ENCODE measurements around the gene CBX1. TPM values are rescaled to one million over a fixed set of nuclear protein-coding genes. Genes with fewer than 3 reads are reported as not detected.

Gene CBX1
- total and polyA plus RNA-seq, 2 of the 4 experiments (the other 2 are of a cell fraction), result 35.0 to 54.9 TPM

DNA sequence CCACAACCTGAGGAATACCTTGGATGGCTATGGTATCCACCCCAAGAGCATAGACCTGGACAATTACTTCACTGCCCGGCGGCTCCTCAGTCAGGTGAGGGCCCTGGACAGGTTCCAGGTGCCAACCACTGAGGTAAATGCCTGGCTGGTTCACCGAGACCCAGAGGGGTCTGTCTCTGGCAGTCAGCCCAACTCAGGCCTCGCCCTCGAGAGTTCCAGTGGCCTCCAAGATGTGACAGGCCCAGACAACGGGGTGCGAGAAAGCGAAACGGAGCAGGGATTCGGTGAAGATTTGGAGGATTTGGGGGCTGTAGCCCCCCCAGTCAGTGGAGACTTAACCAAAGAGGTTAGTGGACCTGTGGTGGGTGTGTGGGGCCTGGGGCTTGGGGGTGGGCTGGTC lies 50.0 kb downstream of the CBX1 start:
- Histone ChIP-seq H3K56ac (ENCODE audit: extremely low read depth, insufficient read depth, low read length) (no peak overlapping the region), H4K5ac (ENCODE audit: low read depth, low read length) (no peak overlapping the region), H4K20me1 (ENCODE audit: insufficient read depth, low read length) (peaks cover 55% of the 10 kb centered on the region), H4K8ac (ENCODE audit: low read depth in 2 of 2, low read length in 2 of 2) (peak overlapping the region in 1 of 2 experiments; percentile 56; a peak in 1 of 4 replicates), H2BK5ac (ENCODE audit: low read depth, low read length, poor library complexity, severe bottlenecking) (peak overlapping the region; percentile 91), H3K9ac (ENCODE audit: low read depth, low read length) (peak overlapping the region; percentile 69; the same call in 1 of the 2 replicates), H2AFZ (replicated peaks; ENCODE audit: low read length, poor library complexity) (no peak overlapping the region), H3K4ac (ENCODE audit: low read depth, low read length) (peak overlapping the region; percentile 26), H2AK5ac (ENCODE audit: low read depth, low read length) (peak overlapping the region; percentile 91; the same call in 1 of the 2 replicates), H2BK15ac (ENCODE audit: low read depth, low read length) (peak overlapping the region; percentile 65; the same call in 1 of the 3 replicates), H4K91ac (ENCODE audit: insufficient read depth, low read depth, low read length) (peak overlapping the region; percentile 86; the same call in 1 of the 2 replicates), H3K36me3 (ENCODE audit: control insufficient read depth, insufficient read depth, low read length) (peaks cover 37% of the 10 kb centered on the region), H3K4me3 (ENCODE audit: insufficient read depth, low read depth, low read length) (no peak overlapping the region), H3K9me3 (ENCODE audit: control insufficient read depth, insufficient read depth, low read length) (no peaks in the 10 kb centered on the region), H2BK120ac (ENCODE audit: low read depth, low read length) (no peak overlapping the region), H3K79me1 (ENCODE audit: low read depth in 1 of 2, low read length in 2 of 2) (peaks cover 38 to 89% of the 10 kb centered on the region in 2 experiments), H3K9me1 (ENCODE audit: insufficient read depth, low read length) (peaks cover 47% of the 10 kb centered on the region), H3K27me3 (ENCODE audit: control insufficient read depth, insufficient read depth, low read length) (no peaks in the 10 kb centered on the region), H3K27ac (ENCODE audit: insufficient read depth, low read length) (peak overlapping the region; percentile 78; the same call in 1 of the 2 replicates), H2BK20ac (ENCODE audit: low read depth, low read length) (no peak overlapping the region; the same call in 1 of the 2 replicates), H3K14ac (replicated peaks; ENCODE audit: low read depth, low read length) (peak overlapping the region; percentile 61; the same call in 1 of the 2 replicates), H3K18ac (ENCODE audit: low read depth, low read length) (no peak overlapping the region), H2AK9ac (replicated peaks; ENCODE audit: low read depth, low read length, poor library complexity) (peak overlapping the region; percentile 47), H3K4me1 (ENCODE audit: control insufficient read depth, insufficient read depth, low read length) (peaks cover 50% of the 10 kb centered on the region), H3K4me2 (ENCODE audit: low read depth, low read length) (peak overlapping the region; percentile 79), H3K23ac (ENCODE audit: low read depth, low read length) (peak overlapping the region; percentile 79; the same call in 1 of the 2 replicates)
- no peak for DNase-seq
- BruUV-seq (replicated peaks), result no TSS peak
- ChIA-PET CTCF (interaction anchor here (1.5 kb wide), 1 partner anchor 17 kb away, joined by 5 read pairs; no protein-coding TSS in a partner anchor), POLR2A (ENCODE audit: unreplicated experiment) (no interaction called here)
- no peak for ATAC-seq (ENCODE audit: low read depth)
- dilution Hi-C loops (cut with HindIII; ENCODE audit: low sequenced_read_pairs, unreplicated experiment), result no loop called here
- in situ Hi-C loops (cut with MboI; ENCODE audit: low sequenced_read_pairs), result no loop called here
- intact Hi-C loops (cut with micrococcal nuclease), result loop anchor here (2.0 kb wide), 1 partner anchor 14 kb away; the partner anchor contains the start of gene COPZ2
- 83% methylated on average over 8 of the region's 10 CpGs; no CpG with 5 or more reads in 1 of the 2 experiments for WGBS, 2 experiments (ENCODE audit: extremely low coverage in 2 of 2, insufficient read length in 1 of 2)
- TF ChIP-seq MAZ (IDR thresholded peaks at IDR 0.05; ENCODE audit: borderline replicate concordance, low read depth, low read length) (no peak), RFX5 (IDR thresholded peaks at IDR 0.05; ENCODE audit: low read depth, low read length) (no peak), RAD21 (IDR thresholded peaks at IDR 0.05; ENCODE audit: low read length) (no peak), POLR2A (IDR thresholded peaks at IDR 0.05; ENCODE audit: low read depth, low read length) (no peak), NFE2L2 (IDR thresholded peaks at IDR 0.05; ENCODE audit: low read depth, low read length) (no peak), ELK1 (IDR thresholded peaks at IDR 0.05; ENCODE audit: borderline replicate concordance, low read depth, low read length) (no peak), RCOR1 (IDR thresholded peaks at IDR 0.05; ENCODE audit: insufficient replicate concordance, low read length) (no peak), BHLHE40 (IDR thresholded peaks at IDR 0.05; ENCODE audit: low read depth, low read length) (no peak), USF2 (IDR thresholded peaks at IDR 0.05; ENCODE audit: low read depth, low read length) (no peak), MAFK (IDR thresholded peaks at IDR 0.05; ENCODE audit: low read depth, low read length) (no peak), SMC3 (IDR thresholded peaks at IDR 0.05; ENCODE audit: low read depth, low read length) (no peak), CEBPB (IDR thresholded peaks at IDR 0.05; ENCODE audit: low read depth, low read length) (no peak), CHD1 (IDR thresholded peaks at IDR 0.05; ENCODE audit: low read depth, low read length) (no peak), MXI1 (IDR thresholded peaks at IDR 0.05; ENCODE audit: borderline replicate concordance, low read depth, low read length) (no peak), CTCF (conservative IDR thresholded peaks at IDR 0.05; ENCODE audit: low read depth, low read length) (no peak), FOS (IDR thresholded peaks at IDR 0.05; ENCODE audit: low read depth, low read length) (no peak)
